ENCODE measurements around the gene CX3CR1.
A peak's percentile ranks its signal among the peaks of the same experiment; 100 is the strongest.

CX3CR1 gene

DNA sequence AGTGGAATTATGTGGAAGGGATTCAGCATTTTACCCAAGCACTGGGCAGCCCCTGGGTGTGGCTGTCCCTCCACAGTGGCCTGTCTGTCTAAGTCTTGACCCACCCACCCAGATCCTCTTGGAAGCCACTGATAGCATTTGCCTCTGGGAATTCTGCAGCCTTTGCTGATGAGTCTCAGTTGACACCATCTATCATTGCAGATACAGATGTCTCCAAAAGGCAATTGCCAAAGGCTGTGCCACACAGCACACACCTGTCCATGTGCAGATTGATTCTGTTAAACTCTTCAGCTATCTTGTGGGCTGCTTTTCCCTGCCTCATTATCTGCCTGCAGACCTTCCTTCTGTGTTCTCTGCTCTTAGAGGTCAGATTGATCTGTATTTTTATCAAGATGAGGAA is 18.1 kb downstream of the CX3CR1 start:
- ChIA-PET CTCF (interaction anchor here (0.6 to 2.7 kb wide), 5 partner anchors 26 to 72 kb away, joined by 3 to 12 read pairs (median 5); no protein-coding TSS in a partner anchor), POLR2A (no interaction called here)
- H3K27ac ChIP-seq (ENCODE audit: extremely low read depth, low read depth, low read length): no peak overlapping the region
- H3K4me1 ChIP-seq (ENCODE audit: control insufficient read depth, insufficient read depth, low read length): no peaks in the 10 kb centered on the region
- no peaks in the 10 kb centered on the region for H3K36me3 ChIP-seq (ENCODE audit: control insufficient read depth in 2 of 2, insufficient read depth in 1 of 2, low read length in 2 of 2)
- H3K9me3 ChIP-seq (ENCODE audit: control insufficient read depth, insufficient read depth, low read depth, low read length): no peaks in the 10 kb centered on the region
- TF ChIP-seq ZNF544 (tag by site-specific recombination; IDR thresholded peaks at IDR 0.05) (no peak), SALL2 (tag by site-specific recombination; IDR thresholded peaks at IDR 0.05; ENCODE audit: borderline replicate concordance) (no peak), ZNF132 (tag by site-specific recombination; IDR thresholded peaks at IDR 0.05; ENCODE audit: borderline replicate concordance) (no peak), ZNF423 (tag by site-specific recombination; IDR thresholded peaks at IDR 0.05) (no peak), ZNF624 (tag by site-specific recombination; IDR thresholded peaks at IDR 0.05) (no peak), ZNF324 (tag by site-specific recombination; IDR thresholded peaks at IDR 0.05) (no peak), PRDM1 (tag by site-specific recombination; IDR thresholded peaks at IDR 0.05) (no peak), ZNF707 (tag by site-specific recombination; IDR thresholded peaks at IDR 0.05) (no peak), ZNF623 (tag by site-specific recombination; IDR thresholded peaks at IDR 0.05) (no peak), ZNF341 (tag by site-specific recombination; IDR thresholded peaks at IDR 0.05; ENCODE audit: low read depth) (no peak), ZNF146 (tag by site-specific recombination; IDR thresholded peaks at IDR 0.05) (no peak)
- TF ChIP-seq, protein P1, sequence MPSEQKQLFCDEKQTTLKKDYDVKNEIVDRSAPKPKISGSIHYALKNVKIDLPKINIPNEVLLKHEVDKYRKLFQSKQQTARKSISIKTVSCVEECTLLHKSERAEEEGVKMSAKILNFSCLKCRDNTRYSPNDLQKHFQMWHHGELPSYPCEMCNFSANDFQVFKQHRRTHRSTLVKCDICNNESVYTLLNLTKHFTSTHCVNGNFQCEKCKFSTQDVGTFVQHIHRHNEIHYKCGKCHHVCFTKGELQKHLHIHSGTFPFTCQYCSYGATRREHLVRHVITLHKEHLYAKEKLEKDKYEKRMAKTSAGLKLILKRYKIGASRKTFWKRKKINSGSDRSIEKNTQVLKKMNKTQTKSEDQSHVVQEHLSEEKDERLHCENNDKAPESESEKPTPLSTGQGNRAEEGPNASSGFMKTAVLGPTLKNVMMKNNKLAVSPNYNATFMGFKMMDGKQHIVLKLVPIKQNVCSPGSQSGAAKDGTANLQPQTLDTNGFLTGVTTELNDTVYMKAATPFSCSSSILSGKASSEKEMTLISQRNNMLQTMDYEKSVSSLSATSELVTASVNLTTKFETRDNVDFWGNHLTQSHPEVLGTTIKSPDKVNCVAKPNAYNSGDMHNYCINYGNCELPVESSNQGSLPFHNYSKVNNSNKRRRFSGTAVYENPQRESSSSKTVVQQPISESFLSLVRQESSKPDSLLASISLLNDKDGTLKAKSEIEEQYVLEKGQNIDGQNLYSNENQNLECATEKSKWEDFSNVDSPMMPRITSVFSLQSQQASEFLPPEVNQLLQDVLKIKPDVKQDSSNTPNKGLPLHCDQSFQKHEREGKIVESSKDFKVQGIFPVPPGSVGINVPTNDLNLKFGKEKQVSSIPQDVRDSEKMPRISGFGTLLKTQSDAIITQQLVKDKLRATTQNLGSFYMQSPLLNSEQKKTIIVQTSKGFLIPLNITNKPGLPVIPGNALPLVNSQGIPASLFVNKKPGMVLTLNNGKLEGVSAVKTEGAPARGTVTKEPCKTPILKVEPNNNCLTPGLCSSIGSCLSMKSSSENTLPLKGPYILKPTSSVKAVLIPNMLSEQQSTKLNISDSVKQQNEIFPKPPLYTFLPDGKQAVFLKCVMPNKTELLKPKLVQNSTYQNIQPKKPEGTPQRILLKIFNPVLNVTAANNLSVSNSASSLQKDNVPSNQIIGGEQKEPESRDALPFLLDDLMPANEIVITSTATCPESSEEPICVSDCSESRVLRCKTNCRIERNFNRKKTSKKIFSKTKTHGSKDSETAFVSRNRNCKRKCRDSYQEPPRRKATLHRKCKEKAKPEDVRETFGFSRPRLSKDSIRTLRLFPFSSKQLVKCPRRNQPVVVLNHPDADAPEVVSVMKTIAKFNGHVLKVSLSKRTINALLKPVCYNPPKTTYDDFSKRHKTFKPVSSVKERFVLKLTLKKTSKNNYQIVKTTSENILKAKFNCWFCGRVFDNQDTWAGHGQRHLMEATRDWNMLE (tag by site-specific recombination; conservative IDR thresholded peaks at IDR 0.05; ENCODE audit: low read depth): no peak
- TF ChIP-seq, protein P2, sequence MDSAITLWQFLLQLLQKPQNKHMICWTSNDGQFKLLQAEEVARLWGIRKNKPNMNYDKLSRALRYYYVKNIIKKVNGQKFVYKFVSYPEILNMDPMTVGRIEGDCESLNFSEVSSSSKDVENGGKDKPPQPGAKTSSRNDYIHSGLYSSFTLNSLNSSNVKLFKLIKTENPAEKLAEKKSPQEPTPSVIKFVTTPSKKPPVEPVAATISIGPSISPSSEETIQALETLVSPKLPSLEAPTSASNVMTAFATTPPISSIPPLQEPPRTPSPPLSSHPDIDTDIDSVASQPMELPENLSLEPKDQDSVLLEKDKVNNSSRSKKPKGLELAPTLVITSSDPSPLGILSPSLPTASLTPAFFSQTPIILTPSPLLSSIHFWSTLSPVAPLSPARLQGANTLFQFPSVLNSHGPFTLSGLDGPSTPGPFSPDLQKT (IDR thresholded peaks at IDR 0.05; ENCODE audit: borderline replicate concordance, low read depth, low read length): no peak
- TF ChIP-seq, protein P3, sequence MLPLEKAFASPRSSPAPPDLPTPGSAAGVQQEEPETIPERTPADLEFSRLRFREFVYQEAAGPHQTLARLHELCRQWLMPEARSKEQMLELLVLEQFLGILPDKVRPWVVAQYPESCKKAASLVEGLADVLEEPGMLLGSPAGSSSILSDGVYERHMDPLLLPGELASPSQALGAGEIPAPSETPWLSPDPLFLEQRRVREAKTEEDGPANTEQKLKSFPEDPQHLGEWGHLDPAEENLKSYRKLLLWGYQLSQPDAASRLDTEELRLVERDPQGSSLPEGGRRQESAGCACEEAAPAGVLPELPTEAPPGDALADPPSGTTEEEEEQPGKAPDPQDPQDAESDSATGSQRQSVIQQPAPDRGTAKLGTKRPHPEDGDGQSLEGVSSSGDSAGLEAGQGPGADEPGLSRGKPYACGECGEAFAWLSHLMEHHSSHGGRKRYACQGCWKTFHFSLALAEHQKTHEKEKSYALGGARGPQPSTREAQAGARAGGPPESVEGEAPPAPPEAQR (tag by site-specific recombination; IDR thresholded peaks at IDR 0.05): no peak
- H3K4me3 ChIP-seq (ENCODE audit: low read depth, low read length): no peak overlapping the region

DNA sequence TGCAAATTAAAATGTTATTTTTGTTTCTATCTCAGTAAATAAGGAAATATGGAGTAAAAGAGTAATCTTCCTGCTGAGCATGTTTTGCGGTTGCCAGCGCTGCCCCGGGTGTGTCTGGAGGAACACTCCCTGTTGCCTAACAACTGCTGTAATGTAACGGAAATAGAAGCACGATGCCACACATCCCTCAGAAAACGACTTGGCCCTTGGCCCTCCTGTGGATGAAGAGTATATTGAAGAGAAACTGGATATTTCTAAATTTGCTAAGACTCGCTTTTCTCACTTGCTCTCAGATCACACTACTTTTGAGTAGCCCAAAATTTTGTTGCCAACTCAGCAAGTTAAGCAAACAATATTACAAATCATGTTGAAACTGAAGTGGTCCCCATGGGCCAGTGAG is 18.9 kb downstream of the CX3CR1 start:
- POLR2A ChIA-PET: no interaction called here
- Histone ChIP-seq H3K9me3 (ENCODE audit: control insufficient read depth, insufficient read depth, low read depth, low read length) (no peaks in the 10 kb centered on the region), H3K4me3 (ENCODE audit: low read depth, low read length) (no peak overlapping the region), H3K27ac (ENCODE audit: extremely low read depth, low read depth, low read length) (no peak overlapping the region), H3K36me3 (ENCODE audit: control insufficient read depth in 2 of 2, insufficient read depth in 1 of 2, low read length in 2 of 2) (no peaks in the 10 kb centered on the region), H3K4me1 (ENCODE audit: control insufficient read depth, insufficient read depth, low read length) (no peaks in the 10 kb centered on the region)
- CTCF ChIA-PET: interaction anchor here (0.6 to 2.7 kb wide), 4 partner anchors 27 to 70 kb away, joined by 3 to 12 read pairs (median 6); no protein-coding TSS in a partner anchor
- TF ChIP-seq SETDB1 (IDR thresholded peaks at IDR 0.05; ENCODE audit: insufficient read length, low read length) (no peak), ZNF521 (tag by site-specific recombination; IDR thresholded peaks at IDR 0.05) (no peak), ZNF596 (tag by site-specific recombination; IDR thresholded peaks at IDR 0.05) (no peak), ZNF664 (tag by site-specific recombination; IDR thresholded peaks at IDR 0.05) (peak; percentile 53; the same call in 1 of the 2 replicates), ZNF214 (tag by site-specific recombination; IDR thresholded peaks at IDR 0.05; ENCODE audit: borderline replicate concordance) (no peak), KLF9 (tag by site-specific recombination; IDR thresholded peaks at IDR 0.05; ENCODE audit: low read depth) (no peak), ZNF610 (tag by site-specific recombination; IDR thresholded peaks at IDR 0.05; ENCODE audit: borderline replicate concordance) (no peak), ZNF660 (tag by site-specific recombination; IDR thresholded peaks at IDR 0.05) (peak; percentile 51; the same call in 1 of the 2 replicates)
- TF ChIP-seq, protein P4, sequence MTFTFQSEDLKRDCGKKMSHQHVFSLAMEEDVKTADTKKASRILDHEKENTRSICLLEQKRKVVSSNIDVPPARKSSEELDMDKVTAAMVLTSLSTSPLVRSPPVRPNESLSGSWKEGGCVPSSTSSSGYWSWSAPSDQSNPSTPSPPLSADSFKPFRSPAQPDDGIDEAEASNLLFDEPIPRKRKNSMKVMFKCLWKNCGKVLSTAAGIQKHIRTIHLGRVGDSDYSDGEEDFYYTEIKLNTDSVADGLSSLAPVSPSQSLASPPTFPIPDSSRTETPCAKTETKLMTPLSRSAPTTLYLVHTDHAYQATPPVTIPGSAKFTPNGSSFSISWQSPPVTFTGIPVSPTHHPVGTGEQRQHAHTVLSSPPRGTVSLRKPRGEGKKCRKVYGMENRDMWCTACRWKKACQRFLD (tag by site-specific recombination; IDR thresholded peaks at IDR 0.05): no peak
- TF ChIP-seq, protein P5, sequence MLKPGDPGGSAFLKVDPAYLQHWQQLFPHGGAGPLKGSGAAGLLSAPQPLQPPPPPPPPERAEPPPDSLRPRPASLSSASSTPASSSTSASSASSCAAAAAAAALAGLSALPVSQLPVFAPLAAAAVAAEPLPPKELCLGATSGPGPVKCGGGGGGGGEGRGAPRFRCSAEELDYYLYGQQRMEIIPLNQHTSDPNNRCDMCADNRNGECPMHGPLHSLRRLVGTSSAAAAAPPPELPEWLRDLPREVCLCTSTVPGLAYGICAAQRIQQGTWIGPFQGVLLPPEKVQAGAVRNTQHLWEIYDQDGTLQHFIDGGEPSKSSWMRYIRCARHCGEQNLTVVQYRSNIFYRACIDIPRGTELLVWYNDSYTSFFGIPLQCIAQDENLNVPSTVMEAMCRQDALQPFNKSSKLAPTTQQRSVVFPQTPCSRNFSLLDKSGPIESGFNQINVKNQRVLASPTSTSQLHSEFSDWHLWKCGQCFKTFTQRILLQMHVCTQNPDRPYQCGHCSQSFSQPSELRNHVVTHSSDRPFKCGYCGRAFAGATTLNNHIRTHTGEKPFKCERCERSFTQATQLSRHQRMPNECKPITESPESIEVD (tag by site-specific recombination; IDR thresholded peaks at IDR 0.05): peak; percentile 20; the same call in 1 of the 2 replicates
- TF ChIP-seq, protein P6, sequence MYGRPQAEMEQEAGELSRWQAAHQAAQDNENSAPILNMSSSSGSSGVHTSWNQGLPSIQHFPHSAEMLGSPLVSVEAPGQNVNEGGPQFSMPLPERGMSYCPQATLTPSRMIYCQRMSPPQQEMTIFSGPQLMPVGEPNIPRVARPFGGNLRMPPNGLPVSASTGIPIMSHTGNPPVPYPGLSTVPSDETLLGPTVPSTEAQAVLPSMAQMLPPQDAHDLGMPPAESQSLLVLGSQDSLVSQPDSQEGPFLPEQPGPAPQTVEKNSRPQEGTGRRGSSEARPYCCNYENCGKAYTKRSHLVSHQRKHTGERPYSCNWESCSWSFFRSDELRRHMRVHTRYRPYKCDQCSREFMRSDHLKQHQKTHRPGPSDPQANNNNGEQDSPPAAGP (tag by site-specific recombination; IDR thresholded peaks at IDR 0.05): peak; percentile 61; the same call in 1 of the 2 replicates
